ENCODE results near the gene FOXD2. TPM values are rescaled to one million over a fixed set of nuclear protein-coding genes. Genes with fewer than 3 reads are reported as not detected.
A peak's percentile ranks its signal among the peaks of the same experiment; 100 is the strongest.

FOXD2 gene
- total RNA-seq, 2 donors from 2014 or later: 0.09 to 0.18 TPM

DNA sequence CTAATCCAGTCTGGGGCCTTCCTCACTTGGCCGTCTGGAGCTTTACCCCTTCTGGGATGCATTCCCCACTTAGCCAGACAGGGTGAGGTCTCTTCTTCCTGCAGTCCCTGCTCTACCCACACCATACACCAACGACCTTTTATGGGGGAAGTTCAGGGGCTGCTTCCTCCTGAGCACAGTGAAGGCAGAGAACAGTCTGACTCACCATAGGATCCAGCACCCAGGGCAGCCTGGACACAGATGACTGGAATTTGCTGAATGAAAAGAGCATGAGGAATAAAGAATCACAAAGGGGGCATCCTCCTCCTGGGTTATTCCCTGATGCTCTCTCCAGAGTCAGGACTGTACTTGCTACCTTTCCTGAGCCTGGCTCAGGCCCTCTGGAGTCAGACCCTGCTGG is 26.4 kb upstream of the FOXD2 start:
- no peak for ATAC-seq
- H3K9me3 Mint-ChIP-seq: no peaks in the 10 kb centered on the region
- no peak overlapping the region for H3K27ac Mint-ChIP-seq
- H3K36me3 Mint-ChIP-seq: no peaks in the 10 kb centered on the region
- DNase-seq (ENCODE audit: low spot score in 2 of 2): no peak

DNA sequence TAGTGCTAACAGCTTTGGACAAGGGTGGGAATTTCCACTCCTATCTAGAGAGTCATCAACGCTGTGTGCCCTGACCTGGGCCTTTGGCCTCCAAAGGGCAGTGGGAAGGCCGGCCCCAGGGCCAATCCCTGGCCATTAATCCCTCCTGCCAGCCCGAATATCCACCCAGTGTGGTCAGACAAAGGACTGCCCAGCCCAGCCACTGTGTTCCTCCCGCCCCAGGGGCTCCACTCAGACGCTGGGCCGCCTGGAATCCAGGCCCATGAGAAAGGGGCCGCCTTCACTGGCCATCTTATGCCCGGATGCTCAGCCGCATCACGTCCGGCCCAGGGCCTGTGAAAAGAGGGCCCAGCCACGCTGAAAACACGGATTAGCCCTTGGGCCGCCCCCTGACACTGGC is 25.4 kb upstream of the FOXD2 start:
- no peak for ATAC-seq
- DNase-seq (ENCODE audit: low spot score in 2 of 2): no peak
- Mint-ChIP-seq H3K36me3 (peaks cover 0 to 2% of the 10 kb centered on the region in 2 donors), H3K9me3 (no peaks in the 10 kb centered on the region), H3K27ac (no peak overlapping the region)

GRCh38 chr1:47415728-47416318 is 22.0 kb upstream of the FOXD2 start, which contains the start of gene FOXE3:
Gene FOXE3, plus strand, starts transcription at chr1:47416285. Its CDS starts 31 bp downstream, at chr1:47416316.
- peak in 1 of 2 donors; percentile 8 for ATAC-seq
- Mint-ChIP-seq H3K9me3 (no peaks in the 10 kb centered on the region), H3K27ac (no peak within 1 kb of the TSS), H3K36me3 (peaks cover 0 to 12% of the 10 kb centered on the region in 2 donors)
- DNase-seq (ENCODE audit: low spot score in 2 of 2): no peak

DNA sequence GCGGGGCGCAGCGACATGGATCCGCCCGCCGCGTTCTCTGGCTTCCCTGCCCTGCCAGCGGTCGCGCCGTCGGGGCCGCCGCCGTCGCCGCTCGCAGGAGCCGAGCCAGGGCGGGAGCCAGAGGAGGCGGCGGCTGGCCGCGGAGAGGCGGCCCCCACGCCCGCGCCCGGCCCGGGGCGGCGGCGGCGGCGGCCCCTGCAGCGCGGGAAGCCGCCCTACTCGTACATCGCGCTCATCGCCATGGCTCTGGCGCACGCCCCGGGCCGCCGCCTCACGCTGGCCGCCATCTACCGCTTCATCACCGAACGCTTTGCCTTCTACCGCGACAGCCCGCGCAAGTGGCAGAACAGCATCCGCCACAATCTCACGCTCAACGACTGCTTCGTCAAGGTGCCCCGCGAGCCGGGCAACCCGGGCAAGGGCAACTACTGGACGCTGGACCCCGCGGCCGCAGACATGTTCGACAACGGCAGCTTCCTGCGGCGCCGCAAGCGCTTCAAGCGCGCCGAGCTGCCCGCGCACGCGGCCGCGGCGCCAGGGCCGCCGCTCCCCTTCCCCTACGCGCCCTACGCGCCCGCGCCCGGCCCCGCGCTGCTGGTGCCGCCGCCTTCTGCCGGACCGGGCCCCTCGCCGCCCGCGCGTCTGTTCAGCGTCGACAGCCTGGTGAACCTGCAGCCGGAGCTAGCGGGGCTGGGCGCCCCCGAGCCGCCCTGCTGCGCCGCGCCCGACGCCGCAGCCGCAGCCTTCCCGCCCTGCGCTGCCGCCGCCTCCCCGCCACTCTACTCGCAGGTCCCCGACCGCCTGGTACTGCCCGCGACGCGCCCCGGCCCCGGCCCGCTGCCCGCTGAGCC is 21.3 kb upstream of the FOXD2 start:
- H3K36me3 Mint-ChIP-seq: peaks cover 0 to 12% of the 10 kb centered on the region in 2 donors
- ATAC-seq (peak; percentile 36 to 68), DNase-seq (ENCODE audit: low spot score in 2 of 2) (peak in 1 of 2 donors; percentile 28)
- H3K27ac Mint-ChIP-seq: no peak overlapping the region
- H3K9me3 Mint-ChIP-seq: no peaks in the 10 kb centered on the region

DNA sequence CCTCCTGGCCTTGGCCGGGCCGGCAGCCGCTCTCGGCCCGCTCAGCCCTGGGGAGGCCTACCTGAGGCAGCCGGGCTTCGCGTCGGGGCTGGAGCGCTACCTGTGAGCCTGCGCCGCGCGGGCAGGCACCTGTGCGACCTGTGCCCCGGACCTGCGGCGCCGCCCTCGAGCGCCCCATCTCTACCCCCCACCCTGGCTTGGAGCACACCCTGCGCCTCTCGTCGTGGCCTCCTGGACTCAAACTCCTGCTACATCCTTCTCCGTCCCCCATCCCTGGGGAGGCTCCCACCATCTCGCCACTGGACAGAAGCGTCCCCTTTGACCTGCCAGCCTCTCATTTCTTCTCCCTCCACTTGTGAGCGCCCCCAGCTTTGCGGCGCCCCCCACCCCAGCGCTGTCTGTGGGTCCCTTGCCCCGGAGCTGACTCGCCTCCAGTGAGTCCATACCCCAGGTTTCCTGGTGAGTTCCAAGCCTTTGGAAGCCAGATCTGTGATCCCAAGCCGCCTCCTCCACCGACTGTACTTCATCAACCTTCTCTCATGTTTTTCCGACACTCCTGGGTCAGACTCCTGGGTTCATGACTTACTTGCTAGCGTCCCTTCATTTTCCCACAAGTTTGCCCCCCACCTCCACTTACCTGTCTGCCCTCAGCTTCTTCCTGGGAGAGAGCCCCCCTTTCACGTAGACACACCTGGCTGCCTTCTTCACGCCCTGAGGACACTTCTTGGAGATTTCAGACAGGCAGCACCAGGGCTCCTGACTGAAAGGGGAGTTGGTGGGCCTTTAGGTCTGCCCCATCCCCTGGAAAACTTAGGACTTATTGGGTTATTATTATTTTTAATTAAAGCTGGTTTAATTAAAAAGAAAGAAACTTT is 20.4 kb upstream of the FOXD2 start:
- Mint-ChIP-seq H3K36me3 (peaks cover 0 to 12% of the 10 kb centered on the region in 2 donors), H3K9me3 (no peaks in the 10 kb centered on the region), H3K27ac (no peak overlapping the region)
- DNase-seq (ENCODE audit: low spot score in 2 of 2): no peak
- ATAC-seq: no peak

- DNase-seq (ENCODE audit: low spot score in 2 of 2): no peak
- Mint-ChIP-seq H3K9me3 (no peaks in the 10 kb centered on the region), H3K27ac (no peak overlapping the region), H3K36me3 (peaks cover 0 to 12% of the 10 kb centered on the region in 2 donors)
- no peak for ATAC-seq
Observed at GRCh38 chr1:47418122-47418521, 19.7 kb upstream of the FOXD2 start.

DNA sequence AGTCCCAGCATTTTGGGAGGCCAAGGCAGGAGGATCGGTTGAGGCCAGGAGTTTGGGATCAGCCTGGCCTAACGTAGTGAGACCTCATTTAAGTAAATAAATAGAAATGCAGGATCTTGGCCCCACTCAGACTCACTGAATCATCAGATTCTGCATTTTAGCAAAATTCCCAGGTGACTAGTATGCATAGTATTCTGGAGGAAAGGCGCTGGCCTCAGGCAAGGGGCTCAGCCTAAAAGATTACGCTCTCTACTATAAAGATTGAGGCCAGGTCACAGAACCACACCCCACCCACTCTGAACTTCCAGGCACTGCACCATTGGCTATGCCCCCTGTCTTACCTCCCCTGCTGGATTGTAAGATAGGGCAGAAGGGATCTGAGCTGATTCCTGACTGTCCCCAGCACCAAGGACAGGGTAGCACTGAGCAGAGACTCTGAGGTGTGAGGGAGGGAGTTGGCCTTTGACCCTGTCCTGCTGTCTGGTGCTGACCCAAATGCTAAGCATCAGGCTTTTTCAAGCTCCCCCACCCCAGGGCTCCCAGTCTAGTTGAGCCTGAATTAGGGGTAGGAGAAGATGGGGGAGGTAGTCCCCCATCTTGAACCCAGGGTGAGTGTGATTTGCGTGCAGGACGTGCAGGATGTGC is 19.0 kb upstream of the FOXD2 start:
- no peak for DNase-seq (ENCODE audit: low spot score in 2 of 2)
- H3K36me3 Mint-ChIP-seq: peaks cover 0 to 12% of the 10 kb centered on the region in 2 donors
- ATAC-seq: no peak
- no peak overlapping the region for H3K27ac Mint-ChIP-seq
- H3K9me3 Mint-ChIP-seq: no peaks in the 10 kb centered on the region

DNA sequence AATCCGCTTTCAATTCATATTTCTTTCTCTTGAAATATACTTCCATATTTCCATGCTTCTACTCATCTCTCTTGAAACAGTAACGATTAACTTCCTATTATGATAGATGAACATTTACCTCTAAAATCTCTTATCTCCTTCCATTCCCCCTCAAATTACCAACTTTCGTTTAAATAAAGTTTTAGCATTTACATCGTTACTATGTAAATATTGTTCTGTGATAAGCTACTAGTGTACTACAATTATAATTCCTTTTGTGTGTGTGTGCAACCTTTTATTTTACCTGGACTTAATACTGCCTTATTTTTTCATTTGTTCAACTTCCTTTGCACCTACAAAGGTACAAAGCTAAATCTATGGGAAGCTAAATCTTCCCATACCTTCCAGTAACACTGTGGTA is 17.3 kb upstream of the FOXD2 start:
- Mint-ChIP-seq H3K27ac (no peak overlapping the region), H3K9me3 (no peaks in the 10 kb centered on the region), H3K36me3 (peaks cover 0 to 12% of the 10 kb centered on the region in 2 donors)
- ATAC-seq (no peak), DNase-seq (ENCODE audit: low spot score in 2 of 2) (no peak)

- Mint-ChIP-seq H3K36me3 (no peaks in the 10 kb centered on the region), H3K27ac (no peak overlapping the region), H3K9me3 (no peaks in the 10 kb centered on the region)
- ATAC-seq (no peak), DNase-seq (ENCODE audit: low spot score in 2 of 2) (no peak)
Observed at GRCh38 chr1:47423872-47424271, 14.0 kb upstream of the FOXD2 start.

DNA sequence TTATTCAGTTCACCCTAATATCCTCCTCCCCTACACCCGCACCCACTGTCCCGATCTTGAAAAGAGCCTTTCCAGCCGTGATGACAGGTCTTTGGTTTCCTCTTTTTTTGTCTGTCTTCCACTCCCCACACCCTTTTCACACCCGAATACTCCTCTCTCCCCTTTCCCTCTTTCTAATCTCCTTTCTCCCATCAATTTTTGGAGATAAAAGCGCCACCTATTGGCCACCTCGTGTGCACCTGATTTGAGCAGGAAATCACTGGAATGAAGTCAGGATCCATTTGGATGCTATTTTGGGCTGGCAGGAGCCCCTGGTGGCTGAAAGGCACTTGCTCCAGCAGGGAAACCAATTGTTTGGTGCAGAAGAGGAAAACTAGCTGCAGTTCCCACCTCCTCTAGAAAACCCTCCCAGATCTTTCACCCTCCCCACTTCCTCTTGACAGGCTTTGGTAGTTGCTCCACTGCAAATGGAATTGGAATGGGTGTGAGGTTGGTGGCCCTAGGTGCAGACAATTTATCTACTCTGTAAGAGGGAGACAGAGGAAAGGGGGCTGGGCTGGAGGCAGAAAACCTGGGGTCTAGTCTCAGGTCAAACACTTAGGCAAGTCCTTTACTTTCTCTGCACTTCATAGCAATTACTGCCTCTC is 13.4 kb upstream of the FOXD2 start:
- no peak for DNase-seq (ENCODE audit: low spot score in 2 of 2)
- Mint-ChIP-seq H3K27ac (no peak overlapping the region), H3K9me3 (no peaks in the 10 kb centered on the region), H3K36me3 (no peaks in the 10 kb centered on the region)
- ATAC-seq: no peak

GRCh38 chr1:47431534-47431933 is 6.3 kb upstream of the FOXD2 start:
- H3K9me3 Mint-ChIP-seq: no peaks in the 10 kb centered on the region
- DNase-seq (ENCODE audit: low spot score in 2 of 2) (no peak), ATAC-seq (no peak)
- no peak overlapping the region for H3K27ac Mint-ChIP-seq
- H3K36me3 Mint-ChIP-seq: peaks cover 6 to 18% of the 10 kb centered on the region in 2 donors

GRCh38 chr1:47432071-47433036 is 5.5 kb upstream of the FOXD2 start:
- peak overlapping the region in 1 of 2 donors; percentile 9 for H3K27ac Mint-ChIP-seq
- ATAC-seq (peak; percentile 32 to 54), DNase-seq (ENCODE audit: low spot score in 2 of 2) (peak in 1 of 2 donors; percentile 68)
- peaks cover 6 to 21% of the 10 kb centered on the region in 2 donors for H3K36me3 Mint-ChIP-seq
- no peaks in the 10 kb centered on the region for H3K9me3 Mint-ChIP-seq

DNA sequence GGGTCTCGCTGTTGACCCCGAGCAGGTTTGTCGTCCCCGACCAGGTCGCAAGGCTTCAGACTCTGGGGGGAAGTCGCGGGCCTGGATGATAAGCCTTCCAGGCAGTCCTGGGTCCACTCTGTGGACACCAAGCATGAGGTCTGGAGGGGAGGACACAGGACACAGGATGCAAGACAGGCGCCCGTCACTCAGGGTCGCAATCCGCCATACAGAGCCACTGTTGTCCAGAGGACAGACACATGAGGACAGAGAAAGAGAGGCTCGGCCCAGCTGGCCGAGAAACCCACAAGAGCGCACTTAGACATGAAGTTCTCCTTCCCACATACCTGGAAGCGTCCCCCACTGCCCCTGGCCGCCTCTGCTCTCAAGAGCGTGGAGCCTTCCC is 4.8 kb upstream of the FOXD2 start:
- ATAC-seq: no peak
- DNase-seq (ENCODE audit: low spot score in 2 of 2): no peak
- H3K36me3 Mint-ChIP-seq: peaks cover 6 to 21% of the 10 kb centered on the region in 2 donors
- no peak overlapping the region for H3K27ac Mint-ChIP-seq
- no peaks in the 10 kb centered on the region for H3K9me3 Mint-ChIP-seq

DNA sequence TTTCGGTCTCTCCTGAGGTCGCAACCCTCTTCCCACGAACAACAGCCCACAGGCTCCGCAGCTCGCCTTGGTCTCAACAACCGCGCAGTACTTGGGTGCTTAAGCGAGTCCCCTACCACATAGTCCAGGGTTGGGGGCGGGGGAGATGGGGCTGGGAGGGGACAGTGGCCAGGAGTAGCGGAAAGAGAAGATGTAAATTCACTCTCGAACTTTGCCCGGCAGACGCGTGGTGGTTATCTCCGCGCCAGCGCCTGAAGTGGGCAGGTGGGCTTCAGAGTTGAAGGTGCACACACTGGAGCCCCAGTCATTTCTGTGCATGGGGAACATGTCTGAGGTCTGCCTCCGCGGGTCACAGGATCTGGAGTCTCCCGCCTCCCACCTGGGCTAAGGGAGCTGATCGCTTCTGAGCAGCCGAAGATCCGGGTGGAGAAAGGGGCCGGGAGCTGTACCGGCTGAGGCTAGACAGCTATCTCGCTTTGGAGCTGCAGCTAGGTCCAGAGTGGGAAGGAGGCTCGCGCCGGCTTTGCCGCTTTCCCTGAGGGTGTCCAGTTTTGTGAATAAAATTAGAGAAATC is 4.3 kb upstream of the FOXD2 start:
- no peak for ATAC-seq
- no peaks in the 10 kb centered on the region for H3K9me3 Mint-ChIP-seq
- no peak overlapping the region for H3K27ac Mint-ChIP-seq
- no peak for DNase-seq (ENCODE audit: low spot score in 2 of 2)
- peaks cover 6 to 21% of the 10 kb centered on the region in 2 donors for H3K36me3 Mint-ChIP-seq

All from activated naive CD4-positive, alpha-beta T cell treated with anti-CD3 and anti-CD28 coated beads, Interleukin-2, amount 50 U/mL, for 72 hours (primary cell).